K562 (cell line): Measurements from ENCODE around the gene RNF40. TPM values are rescaled to one million over a fixed set of nuclear protein-coding genes. Genes with fewer than 3 reads are reported as not detected.

ENCODE experiments used
- CREB3 ChIP-seq: fragments of 450-650 bp; conservative IDR thresholded peaks from 2 replicates; pipeline ENCODE4 v1.6.1; 2016; ENCODE audit warnings: missing genetic modification characterization, low read depth, mild to moderate bottlenecking, missing compliant biosample characterization, moderate library complexity
- DACH1 ChIP-seq: fragments of 450-650 bp; IDR thresholded peaks from 2 replicates; pipeline ENCODE4 v1.6.1; 2018; ENCODE audit not compliant: partially characterized antibody
- DIDO1 ChIP-seq: fragments of 450-650 bp; IDR thresholded peaks from 2 replicates; pipeline ENCODE4 v1.6.1; 2016; ENCODE audit warnings: low read depth, missing biosample characterization, missing genetic modification characterization
- FOXK2 ChIP-seq, 2 experiments: fragments of 450-650 bp; IDR thresholded peaks in 1 of 2; conservative IDR thresholded peaks in 1 of 2; 2 replicates each; pipeline ENCODE4 v1.6.1; 2016; ENCODE audit warnings: low read depth in 2 of 2, mild to moderate bottlenecking in 1 of 2
- FOXM1 ChIP-seq, 2 experiments: fragments of 450-650 bp in 1 of 2; sonication (generic) in 1 of 2; formaldehyde crosslinking in 1 of 2; IDR thresholded peaks; 2 replicates each; pipeline versions ENCODE4 v1.6.1 to v1.9.0; 2017 to 2022; ENCODE audit warnings: low read depth in 2 of 2, mild to moderate bottlenecking in 2 of 2, missing genetic modification reagents in 1 of 2, moderate library complexity in 1 of 2
- HEY1 ChIP-seq: fragments of 250-450 bp; sonication (Bioruptor Pico); IDR thresholded peaks from 2 replicates; pipeline ENCODE4 v1.5.0; 2020; ENCODE audit warnings: mild to moderate bottlenecking, moderate library complexity, borderline replicate concordance
- HMG20A ChIP-seq: fragments of 450-650 bp; formaldehyde crosslinking; conservative IDR thresholded peaks from 2 replicates; pipeline ENCODE4 v1.4.0; 2020; ENCODE audit warnings: mild to moderate bottlenecking, mixed read lengths
- HMGN3 ChIP-seq: IDR thresholded peaks from 2 replicates; pipeline ENCODE4 v1.6.1; 2011; ENCODE audit warnings: borderline replicate concordance, low read depth, mild to moderate bottlenecking, mixed read lengths, low read length; ENCODE audit not compliant: insufficient read length; ENCODE audit errors: extremely low read depth
- IFI16 ChIP-seq: fragments of 250-450 bp; sonication (Bioruptor Pico); IDR thresholded peaks from 2 replicates; pipeline ENCODE4 v2.1.2; 2022; ENCODE audit warnings: mild to moderate bottlenecking, inconsistent platforms
- MECOM ChIP-seq: fragments of 250-450 bp; sonication (Bioruptor Pico); IDR thresholded peaks from 2 replicates; pipeline ENCODE4 v1.8.0; 2022; ENCODE audit warnings: inconsistent platforms
- PATZ1 ChIP-seq: fragments of 250-450 bp; sonication (Bioruptor Pico); IDR thresholded peaks from 2 replicates; pipeline ENCODE4 v1.5.0; 2020; ENCODE audit warnings: mild to moderate bottlenecking, borderline replicate concordance
- RBM34 ChIP-seq: fragments of 200-400 bp; formaldehyde crosslinking; IDR thresholded peaks from 2 replicates; pipeline ENCODE4 v1.6.1; 2018; ENCODE audit warnings: low read length, borderline replicate concordance; ENCODE audit not compliant: insufficient read depth
- TBL1XR1 ChIP-seq, 2 experiments: IDR thresholded peaks; 2 replicates each; pipeline ENCODE4 v1.6.1; 2012; ENCODE audit warnings: improper control_type of control experiment in 2 of 2, low read length in 2 of 2, mild to moderate bottlenecking in 1 of 2
- ZKSCAN1 ChIP-seq: fragments of 150-350 bp; IDR thresholded peaks from 2 replicates; pipeline ENCODE4 v1.6.1; 2016; ENCODE audit warnings: low read depth, low read length
- ZKSCAN8 ChIP-seq: fragments of 200-800 bp; sonication (Bioruptor generic); IDR thresholded peaks from 2 replicates; pipeline ENCODE4 v1.6.1; 2016; ENCODE audit warnings: missing genetic modification characterization, missing compliant biosample characterization
- ZNF507 ChIP-seq: conservative IDR thresholded peaks from 2 replicates; pipeline ENCODE4 v1.6.1; 2017; ENCODE audit warnings: missing genetic modification characterization, missing compliant biosample characterization
- ZNF695 ChIP-seq: fragments of 450-650 bp; formaldehyde crosslinking; IDR thresholded peaks from 2 replicates; pipeline ENCODE4 v1.4.0; 2020; ENCODE audit warnings: mild to moderate bottlenecking, moderate library complexity
- polyA plus RNA-seq, 8 experiments: library from polyadenylated mRNA; depleted of rRNA in 4 of 8; stranded (reverse) in 5 of 8; unstranded in 3 of 8; fragments of >200 nt; fragmentation: Nextera tagmentation in 2 of 8; fragmentation: Illumina TruSeq in 1 of 8; extraction: Ambion mirVana in 2 of 8; extraction: Trizol in 1 of 8; gene quantifications; 2 replicates each; pipeline versions ENCODE4 v1.2.1 to v1.2.3, GENCODE V29; 2011 to 2014; ENCODE audit warnings: inconsistent platforms in 1 of 8, missing spikeins in 1 of 8
- total RNA-seq, 7 experiments: library from RNA; depleted of rRNA in 6 of 7; stranded (reverse); fragments of >200 nt in 6 of 7; fragmentation: Illumina TruSeq in 2 of 7; extraction: Trizol in 2 of 7; gene quantifications; 2 replicates each; pipeline versions ENCODE4 v1.2.1 to v1.2.3, GENCODE V29; 2011 to 2021; ENCODE audit warnings: low replicate concordance in 1 of 7
- TF ChIP-seq, protein P1 (sequence below), 2 experiments: fragments of 200-800 bp in 1 of 2; sonication (Bioruptor generic) in 1 of 2; sonication (generic) in 1 of 2; formaldehyde crosslinking in 1 of 2; IDR thresholded peaks in 1 of 2; conservative IDR thresholded peaks in 1 of 2; 2 replicates each; pipeline versions ENCODE4 v1.5.0 to v1.6.1; 2016 to 2020; ENCODE audit warnings: missing compliant biosample characterization in 1 of 2, missing genetic modification characterization in 1 of 2, missing genetic modification reagents in 1 of 2
- TF ChIP-seq, protein P2 (sequence below): sonication (generic); formaldehyde crosslinking; IDR thresholded peaks from 2 replicates; pipeline ENCODE4 v1.8.1; 2023; ENCODE audit warnings: mild to moderate bottlenecking, missing genetic modification reagents

The RNF40 gene
- total and polyA plus RNA-seq, 9 of the 15 experiments (the other 6 are each of a cell fraction or from before 2014, with no cell fraction given) = 6.2 to 129 (median 81.5) TPM

- TF ChIP-seq HMGN3 (peak; percentile 22), HMG20A (CRISPR knock-in tag) (no peak), DIDO1 (tag) (no peak), ZNF695 (CRISPR knock-in tag) (no peak), ZNF507 (tag) (no peak), TBL1XR1 (IDR thresholded peaks at IDR 0.05; ENCODE audit: low read length in 2 of 2) (peak in 1 of 2 experiments; percentile 36; a peak in 1 of 4 replicates), FOXK2 (conservative IDR thresholded peaks at IDR 0.05 in 1 of 2, IDR thresholded peaks at IDR 0.05 in 1 of 2; ENCODE audit: low read depth in 2 of 2) (peak; percentile 52 to 59; a peak in 2 of 4 replicates), ZKSCAN8 (no peak), PATZ1 (no peak), DACH1 (no peak), HEY1 (CRISPR knock-in tag) (no peak), ZKSCAN1 (no peak), IFI16 (CRISPR knock-in tag) (no peak), FOXM1 (IDR thresholded peaks at IDR 0.05; ENCODE audit: low read depth) (no peak), FOXM1 (CRISPR knock-in tag; IDR thresholded peaks at IDR 0.05; ENCODE audit: low read depth) (no peak), RBM34 (no peak), MECOM (CRISPR knock-in tag) (no peak), CREB3 (tag) (no peak)
- TF ChIP-seq, protein P1, sequence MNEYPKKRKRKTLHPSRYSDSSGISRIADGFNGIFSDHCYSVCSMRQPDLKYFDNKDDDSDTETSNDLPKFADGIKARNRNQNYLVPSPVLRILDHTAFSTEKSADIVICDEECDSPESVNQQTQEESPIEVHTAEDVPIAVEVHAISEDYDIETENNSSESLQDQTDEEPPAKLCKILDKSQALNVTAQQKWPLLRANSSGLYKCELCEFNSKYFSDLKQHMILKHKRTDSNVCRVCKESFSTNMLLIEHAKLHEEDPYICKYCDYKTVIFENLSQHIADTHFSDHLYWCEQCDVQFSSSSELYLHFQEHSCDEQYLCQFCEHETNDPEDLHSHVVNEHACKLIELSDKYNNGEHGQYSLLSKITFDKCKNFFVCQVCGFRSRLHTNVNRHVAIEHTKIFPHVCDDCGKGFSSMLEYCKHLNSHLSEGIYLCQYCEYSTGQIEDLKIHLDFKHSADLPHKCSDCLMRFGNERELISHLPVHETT (CRISPR knock-in tag; conservative IDR thresholded peaks at IDR 0.05 in 1 of 2, IDR thresholded peaks at IDR 0.05 in 1 of 2) = no peak
- TF ChIP-seq, protein P2, sequence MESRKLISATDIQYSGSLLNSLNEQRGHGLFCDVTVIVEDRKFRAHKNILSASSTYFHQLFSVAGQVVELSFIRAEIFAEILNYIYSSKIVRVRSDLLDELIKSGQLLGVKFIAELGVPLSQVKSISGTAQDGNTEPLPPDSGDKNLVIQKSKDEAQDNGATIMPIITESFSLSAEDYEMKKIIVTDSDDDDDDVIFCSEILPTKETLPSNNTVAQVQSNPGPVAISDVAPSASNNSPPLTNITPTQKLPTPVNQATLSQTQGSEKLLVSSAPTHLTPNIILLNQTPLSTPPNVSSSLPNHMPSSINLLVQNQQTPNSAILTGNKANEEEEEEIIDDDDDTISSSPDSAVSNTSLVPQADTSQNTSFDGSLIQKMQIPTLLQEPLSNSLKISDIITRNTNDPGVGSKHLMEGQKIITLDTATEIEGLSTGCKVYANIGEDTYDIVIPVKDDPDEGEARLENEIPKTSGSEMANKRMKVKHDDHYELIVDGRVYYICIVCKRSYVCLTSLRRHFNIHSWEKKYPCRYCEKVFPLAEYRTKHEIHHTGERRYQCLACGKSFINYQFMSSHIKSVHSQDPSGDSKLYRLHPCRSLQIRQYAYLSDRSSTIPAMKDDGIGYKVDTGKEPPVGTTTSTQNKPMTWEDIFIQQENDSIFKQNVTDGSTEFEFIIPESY = no peak
Measured at GRCh38 chr16:30761928-30762902, at the start of gene RNF40, which contains the start of gene CFAP119 (continued).
